Panc1 (cell line): ENCODE measurements around the gene PHOX2A. TPM values are rescaled to one million over a fixed set of nuclear protein-coding genes. Genes with fewer than 3 reads are reported as not detected.

Source experiments
- ATAC-seq: fragments of 200-7000 bp; cut with Tn5 transposase; 2 replicates; pipeline ENCODE4 v1.9.1; 2020; ENCODE audit warnings: mild to moderate bottlenecking, moderate library complexity
- BruUV-seq: library from RNA; stranded (reverse); fragments of 400-500 nt; replicated peaks from 2 replicates; lab custom pipeline; 2021; lab: Mats Ljungman, UMichigan
- CTCF ChIA-PET: fragments of 300-600 bp; sonication (Branson Sonifier 250); formaldehyde crosslinking; loops from one replicate; lab custom pipeline; 2022; ENCODE audit warnings: antibody characterized with exemption; lab: Charles Lee
- POLR2A ChIA-PET: fragments of 300-600 bp; sonication (Branson Sonifier 250); formaldehyde crosslinking; loops from one replicate; lab custom pipeline; 2022; ENCODE audit warnings: antibody characterized with exemption; lab: Charles Lee
- DNase-seq: peaks from one replicate; pipeline ENCODE4 v3.0.0-alpha.2; 2010; ENCODE audit warnings: low read depth, low spot score
- H3K27ac ChIP-seq: 2 replicates; pipeline ENCODE4 v1.5.1; 2011; ENCODE audit warnings: mild to moderate bottlenecking, low read length, inconsistent platforms
- H3K27me3 ChIP-seq: fragments of 200-500 bp; sonication (Bioruptor generic); 2 replicates; pipeline ENCODE4 v1.6.0; 2014; ENCODE audit warnings: low read length, inconsistent platforms; ENCODE audit not compliant: control insufficient read depth, insufficient read depth
- H3K36me3 ChIP-seq: fragments of 200-500 bp; sonication (Bioruptor generic); 2 replicates; pipeline ENCODE4 v1.5.1; 2014; ENCODE audit warnings: inconsistent platforms, mild to moderate bottlenecking, low read length, moderate library complexity; ENCODE audit not compliant: control insufficient read depth, insufficient read depth
- H3K4me1 ChIP-seq: 2 replicates; pipeline ENCODE4 v1.5.1; 2011; ENCODE audit warnings: inconsistent platforms, mild to moderate bottlenecking, low read length, moderate library complexity; ENCODE audit not compliant: control insufficient read depth, insufficient read depth
- H3K4me3 ChIP-seq, 2 experiments: 2 replicates each; pipeline ENCODE4 v1.5.1; 2011 to 2012; ENCODE audit warnings: low read depth in 2 of 2, low read length in 2 of 2, mild to moderate bottlenecking in 2 of 2, inconsistent platforms in 1 of 2, moderate library complexity in 1 of 2
- H3K9me3 ChIP-seq: fragments of 200-500 bp; sonication (Bioruptor generic); 2 replicates; pipeline ENCODE4 v1.5.1; 2014; ENCODE audit warnings: low read depth, mild to moderate bottlenecking, inconsistent platforms, low read length, moderate library complexity; ENCODE audit not compliant: control insufficient read depth, insufficient read depth
- CTCF ChIP-seq: fragments of 450-650 bp; IDR thresholded peaks from 2 replicates; pipeline ENCODE4 v1.5.1; 2017; ENCODE audit warnings: mild to moderate bottlenecking
- POLR2AphosphoS5 ChIP-seq: IDR thresholded peaks from 2 replicates; pipeline ENCODE4 v1.6.1; 2012; ENCODE audit warnings: mild to moderate bottlenecking, low read depth, low read length, moderate library complexity
- REST ChIP-seq, 2 experiments: IDR thresholded peaks; 2 replicates each; pipeline ENCODE4 v1.6.1; 2011 to 2012; ENCODE audit warnings: low read depth in 2 of 2, control low read depth in 1 of 2, low read length in 1 of 2, mild to moderate bottlenecking in 1 of 2, moderate library complexity in 1 of 2; ENCODE audit not compliant: insufficient read depth in 1 of 2
- SIN3A ChIP-seq: IDR thresholded peaks from 2 replicates; pipeline ENCODE4 v1.6.1; 2012; ENCODE audit warnings: low read depth, mild to moderate bottlenecking, low read length, moderate library complexity, borderline replicate concordance; ENCODE audit not compliant: insufficient read depth
- TCF7L2 ChIP-seq: IDR thresholded peaks from 2 replicates; pipeline ENCODE4 v1.6.1; 2011; ENCODE audit warnings: mild to moderate bottlenecking, low read depth, low read length, inconsistent platforms
- in situ Hi-C: cut with HindIII; loops from 2 replicates; pipeline ENCODE4 v1.10.0; 2016; ENCODE audit warnings: low sequenced_read_pairs, low pct_unique_long_range_greater_than_20kb
- intact Hi-C: fragments of 100-400 bp; cut with micrococcal nuclease; formaldehyde crosslinking; loops from one replicate; pipeline ENCODE4 v1.10.0; 2022; ENCODE audit not compliant: unreplicated experiment
- total RNA-seq: library from RNA; stranded (reverse); gene quantifications from one replicate; pipeline ENCODE4 v1.2.1, GENCODE V29; 2021; ENCODE audit not compliant: unreplicated experiment

The PHOX2A gene
- total RNA-seq, 1 experiment from 2014 or later: not detected

- Histone ChIP-seq H3K9me3 (no peaks in the 10 kb centered on the region), H3K27ac (no peak overlapping the region), H3K27me3 (no peaks in the 10 kb centered on the region), H3K4me3 (no peak overlapping the region), H3K4me1 (peaks cover 9% of the 10 kb centered on the region), H3K36me3 (peaks cover 19% of the 10 kb centered on the region)
- intact Hi-C loops (no loop called here), in situ Hi-C loops (no loop called here)
- POLR2A ChIA-PET: no interaction called here
- TF ChIP-seq SIN3A (no peak), POLR2AphosphoS5 (no peak), REST (IDR thresholded peaks at IDR 0.05; ENCODE audit: insufficient read depth in 1 of 2, low read depth in 2 of 2, low read length in 1 of 2) (no peak), TCF7L2 (no peak), CTCF (no peak)
- DNase-seq (no peak), ATAC-seq (no peak)
- BruUV-seq: no TSS peak
- CTCF ChIA-PET: no interaction called here
These were observed 10.0 kb downstream of the PHOX2A start for GRCh38 chr11:72233773-72234513.

- POLR2A ChIA-PET: no interaction called here
- ATAC-seq: no peak
These were observed 10.8 kb downstream of the PHOX2A start for GRCh38 chr11:72233056-72233772.

More at GRCh38 chr11:72233056-72233772, 10.8 kb downstream of the PHOX2A start:
- TF ChIP-seq SIN3A (no peak), REST (IDR thresholded peaks at IDR 0.05; ENCODE audit: insufficient read depth in 1 of 2, low read depth in 2 of 2, low read length in 1 of 2) (no peak), TCF7L2 (no peak), POLR2AphosphoS5 (no peak), CTCF (no peak)
- Histone ChIP-seq H3K9me3 (no peaks in the 10 kb centered on the region), H3K36me3 (peaks cover 17% of the 10 kb centered on the region), H3K4me3 (no peak overlapping the region), H3K4me1 (peaks cover 2% of the 10 kb centered on the region; the same call in 1 of the 2 replicates), H3K27ac (no peak overlapping the region), H3K27me3 (no peaks in the 10 kb centered on the region)
- CTCF ChIA-PET: no interaction called here
- in situ Hi-C loops: no loop called here
- DNase-seq: no peak
- TSS peak; percentile 28 for BruUV-seq
- intact Hi-C loops: no loop called here
